ENCODE measurements around the gene RNF123.

The RNF123 gene

DNA sequence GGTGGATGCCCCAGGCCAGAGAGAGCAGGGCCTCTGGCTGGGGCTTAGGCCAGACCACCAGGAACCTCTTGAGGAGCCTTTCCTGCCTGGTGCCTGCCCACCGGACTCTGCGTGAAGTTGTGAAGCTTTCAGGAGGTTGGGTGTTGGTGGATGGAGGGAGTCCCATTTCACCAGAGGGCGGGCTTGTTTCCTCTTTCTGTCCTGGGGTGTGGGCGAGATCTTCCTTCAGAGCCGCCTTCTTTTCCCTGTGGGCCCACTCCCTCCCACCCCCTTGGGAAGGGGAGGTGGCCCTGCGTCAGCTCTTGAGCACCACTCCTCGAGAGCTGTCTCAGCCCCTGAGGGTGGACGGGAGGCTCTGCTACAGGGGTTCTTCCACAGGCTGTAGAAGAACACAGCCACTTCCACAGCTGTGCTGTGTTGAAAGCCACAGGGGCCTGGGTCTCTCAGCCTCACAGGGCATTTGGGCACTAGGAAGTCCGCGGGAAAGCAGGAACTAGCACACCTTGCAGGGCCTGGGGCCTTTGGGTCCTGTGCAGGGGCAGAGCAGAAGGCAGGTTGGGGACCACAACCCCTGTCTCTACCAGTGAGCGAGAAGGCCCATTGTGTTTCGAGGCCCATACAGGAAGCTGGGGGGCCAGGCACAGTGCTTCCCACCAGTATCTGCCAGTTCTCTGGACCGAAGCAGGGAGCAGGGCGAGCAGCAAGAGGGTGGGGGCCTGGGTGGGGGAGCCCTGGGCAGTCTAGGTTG lies 28.0 kb downstream of the RNF123 start:
- DNase-seq (ENCODE audit: extremely low read depth in 1 of 2, low read depth in 1 of 2) = no peak

DNA sequence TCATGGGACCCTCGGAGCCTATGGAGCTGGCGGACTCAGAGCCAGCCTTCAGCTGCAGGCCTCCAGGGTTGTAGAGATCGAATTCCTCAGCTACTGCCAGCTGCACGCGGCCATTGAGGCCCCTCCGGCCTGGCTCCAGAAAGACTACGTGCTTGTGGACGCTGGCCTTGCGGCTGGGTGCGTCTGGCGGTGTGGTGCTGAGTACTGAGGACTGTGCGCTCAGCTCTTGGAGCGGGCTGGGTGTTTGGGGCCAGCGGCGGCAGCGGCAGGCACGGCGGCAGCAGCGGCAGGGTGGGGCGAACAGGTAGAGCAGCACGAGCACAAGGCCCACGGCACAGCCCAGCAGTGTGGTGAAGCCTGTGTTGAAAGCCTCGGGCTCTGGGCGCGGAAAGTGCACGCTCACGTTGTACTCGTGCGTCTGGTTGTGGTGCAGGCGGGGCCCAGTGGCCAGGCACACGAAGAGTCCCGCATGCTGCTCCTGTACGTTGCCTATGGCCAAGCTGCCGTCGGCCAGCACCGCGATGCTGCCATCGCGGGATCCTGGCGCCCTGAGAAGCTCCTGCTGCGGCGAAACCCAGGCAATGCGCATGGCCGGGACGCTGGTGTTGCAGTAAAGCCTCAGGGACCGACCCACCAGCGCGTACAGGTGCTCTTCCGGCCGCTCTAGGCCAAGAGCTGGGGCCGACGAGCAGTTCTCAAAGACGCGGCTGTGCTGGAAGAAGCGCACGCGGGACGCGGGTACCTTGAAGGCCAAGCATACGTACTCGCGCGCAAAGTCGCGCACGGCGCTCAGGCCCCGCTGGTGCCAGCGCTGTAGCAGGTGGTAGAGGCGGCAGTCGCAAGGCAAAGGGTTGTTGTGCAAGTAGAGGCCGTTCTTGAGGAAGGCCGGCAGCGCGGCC lies 28.9 kb downstream of the RNF123 start:
- no peak for DNase-seq (ENCODE audit: extremely low read depth in 1 of 2, low read depth in 1 of 2)

DNA sequence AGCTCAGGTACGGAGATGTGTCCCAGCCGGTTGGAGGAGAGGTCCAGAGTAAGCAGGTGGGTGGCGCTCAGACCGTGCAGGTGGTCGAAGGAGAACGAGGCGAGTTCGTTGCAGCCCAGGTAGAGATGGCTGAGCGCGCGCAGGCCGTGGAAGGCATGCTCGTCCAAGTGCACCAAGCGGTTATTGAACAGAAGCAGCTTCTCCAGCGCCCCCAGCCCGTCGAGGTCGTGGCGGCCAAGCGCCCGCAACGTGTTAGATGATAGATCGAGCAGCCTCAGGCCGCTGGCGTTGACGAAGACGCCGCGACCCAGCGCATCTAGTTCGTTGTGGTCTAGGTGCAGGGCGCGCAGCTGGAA lies 29.5 kb downstream of the RNF123 start:
- DNase-seq (ENCODE audit: extremely low read depth in 1 of 2, low read depth in 1 of 2) = no peak

DNA sequence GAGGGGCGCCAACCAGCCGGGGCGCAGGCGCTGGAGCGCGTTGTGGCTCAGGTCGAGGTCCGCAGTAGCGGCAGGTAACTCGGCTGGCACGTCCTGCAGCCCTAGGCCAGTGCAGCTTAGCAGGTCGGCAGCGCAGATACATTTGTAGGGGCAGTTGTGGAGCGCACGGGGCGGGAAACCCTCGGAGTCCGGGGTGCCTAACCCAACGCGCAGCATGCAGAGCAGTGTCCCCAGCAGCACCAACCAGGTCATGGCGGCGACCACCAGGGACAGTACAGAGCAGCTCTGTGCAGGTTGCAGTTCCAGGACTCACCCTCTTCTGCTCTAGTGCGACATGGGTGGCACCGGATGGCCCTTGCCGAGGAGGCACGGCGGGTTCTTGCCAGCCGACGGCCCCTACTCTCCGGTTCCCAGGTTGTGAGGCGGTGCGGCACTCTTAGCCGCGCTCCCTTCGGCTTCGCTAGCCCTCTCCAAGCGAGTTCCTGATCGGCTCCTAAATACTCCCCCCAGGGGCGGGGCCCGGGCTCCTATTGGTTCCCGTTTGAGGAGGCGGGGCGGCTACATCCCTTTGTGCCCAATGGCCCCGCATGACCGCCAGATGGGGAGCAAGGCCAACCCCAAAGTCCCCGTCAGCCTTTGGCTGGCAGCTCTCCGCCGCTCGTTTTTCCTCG lies 30.0 kb downstream of the RNF123 start, which contains the start of gene AMIGO3:
AMIGO3 (minus strand) TSS at position 471 of the 671 bp plus-strand sequence; CDS start at position 252, 219 bp downstream.
- DNase-seq (ENCODE audit: extremely low read depth in 1 of 2, low read depth in 1 of 2) = peak; percentile 78 to 86

DNA sequence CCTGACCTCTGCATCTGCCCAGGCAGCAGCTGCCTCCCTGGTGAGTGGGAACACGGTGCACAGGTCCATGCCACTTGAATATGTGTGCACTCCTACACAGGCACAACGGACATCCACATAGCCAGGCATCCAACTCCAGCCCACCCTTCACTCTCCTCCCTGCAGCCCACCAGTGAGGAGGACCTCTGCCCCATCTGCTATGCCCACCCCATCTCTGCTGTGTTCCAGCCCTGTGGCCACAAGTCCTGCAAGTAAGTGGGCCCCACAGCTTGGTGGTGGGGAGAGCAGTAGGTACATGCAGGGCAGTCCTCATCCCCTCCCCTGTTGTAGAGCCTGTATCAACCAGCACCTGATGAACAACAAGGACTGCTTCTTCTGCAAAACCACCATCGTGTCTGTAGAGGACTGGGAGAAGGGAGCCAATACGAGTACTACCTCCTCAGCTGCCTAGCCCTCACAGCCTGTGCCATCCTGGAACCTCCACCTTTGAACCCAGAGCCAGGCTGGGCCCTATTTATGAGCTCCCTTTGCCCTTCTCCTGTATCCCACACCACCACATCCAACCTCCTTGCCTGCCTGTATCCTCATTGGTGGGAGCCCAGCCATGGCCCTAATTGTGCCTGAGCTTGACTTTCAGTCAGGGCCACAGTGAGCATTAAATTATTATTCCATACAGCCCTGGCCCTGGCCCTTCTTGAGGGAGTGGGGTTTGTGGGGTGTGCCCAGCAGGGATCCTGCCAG lies 31.7 kb downstream of the RNF123 start:
- DNase-seq (ENCODE audit: extremely low read depth in 1 of 2, low read depth in 1 of 2) = no peak

DNA sequence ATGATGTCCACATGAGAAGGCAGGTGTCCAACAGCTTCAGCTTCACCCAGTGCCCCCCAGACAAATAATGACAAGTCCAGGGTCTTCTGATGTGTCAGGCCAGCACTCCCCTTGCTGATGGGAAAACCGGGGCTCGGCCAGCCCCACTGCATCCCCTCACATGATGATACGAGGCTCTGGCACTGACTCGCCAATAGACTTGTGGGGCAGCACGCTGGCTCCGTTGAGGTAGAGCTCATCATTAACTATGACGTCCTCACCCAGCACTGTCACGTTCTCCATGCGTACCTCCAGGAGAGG lies 32.2 kb downstream of the RNF123 start:
- no peak for DNase-seq (ENCODE audit: extremely low read depth in 1 of 2, low read depth in 1 of 2)

DNA sequence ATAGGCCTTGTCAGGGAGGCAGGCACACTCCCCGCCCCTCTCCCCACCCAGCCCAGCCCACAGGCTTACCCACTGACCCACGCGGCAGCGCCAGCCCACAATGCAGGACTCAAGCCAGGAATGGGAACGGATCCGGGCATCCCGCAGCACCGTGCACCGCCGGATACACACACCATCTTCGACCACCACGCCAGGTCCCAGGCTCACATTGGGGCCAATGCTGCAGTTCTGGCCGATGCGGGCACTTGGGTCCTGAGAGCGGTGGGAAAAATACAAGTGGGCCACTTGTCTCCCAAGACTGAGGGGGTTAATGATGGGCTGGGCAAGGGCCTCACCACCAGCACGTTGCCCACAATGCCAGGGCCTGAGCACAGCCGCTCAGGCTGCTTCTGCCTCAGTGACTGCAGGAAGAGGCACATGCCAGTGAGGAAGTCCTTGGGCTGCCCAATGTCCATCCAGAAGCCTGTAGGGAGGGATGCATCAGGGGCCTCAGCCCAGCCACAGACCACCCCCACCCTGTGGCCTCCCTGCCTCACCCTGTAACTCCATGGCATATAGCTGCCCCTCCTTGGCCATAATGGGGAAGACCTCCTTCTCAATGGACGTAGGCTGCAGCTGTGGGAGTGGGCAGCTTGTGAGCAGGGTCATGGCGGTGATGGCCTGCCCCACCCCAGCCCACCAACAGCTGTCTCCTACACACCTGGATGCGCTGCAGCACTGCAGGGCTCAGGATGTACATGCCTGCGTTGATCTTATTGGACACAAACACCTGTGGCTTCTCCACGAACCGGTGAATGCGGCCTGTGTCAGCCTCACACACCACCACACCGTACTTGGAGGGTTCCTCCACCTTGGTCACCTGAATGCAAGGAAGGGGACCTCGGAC lies 32.8 kb downstream of the RNF123 start:
- DNase-seq (ENCODE audit: extremely low read depth in 1 of 2, low read depth in 1 of 2) = no peak

DNA sequence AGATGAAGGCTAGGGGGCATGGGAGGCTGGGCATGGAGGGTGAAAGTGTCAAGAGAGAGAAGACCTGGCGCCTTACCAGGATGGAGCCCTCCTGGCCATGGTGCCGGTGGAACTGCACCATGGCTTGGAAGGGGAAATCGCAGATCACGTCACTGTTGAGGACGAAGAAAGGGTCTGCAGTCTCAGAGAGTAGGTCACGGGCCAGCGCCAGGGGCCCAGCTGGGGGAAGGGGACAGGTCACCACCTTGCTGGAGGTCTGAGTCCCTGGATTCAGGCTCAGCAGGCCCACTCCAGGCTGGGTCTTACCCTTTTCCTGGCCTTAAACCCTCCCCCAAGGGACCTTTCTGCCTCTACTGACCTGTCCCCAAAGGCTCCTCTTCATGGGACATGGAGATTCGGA lies 33.5 kb downstream of the RNF123 start:
- no peak for DNase-seq (ENCODE audit: extremely low read depth in 1 of 2, low read depth in 1 of 2)

DNA sequence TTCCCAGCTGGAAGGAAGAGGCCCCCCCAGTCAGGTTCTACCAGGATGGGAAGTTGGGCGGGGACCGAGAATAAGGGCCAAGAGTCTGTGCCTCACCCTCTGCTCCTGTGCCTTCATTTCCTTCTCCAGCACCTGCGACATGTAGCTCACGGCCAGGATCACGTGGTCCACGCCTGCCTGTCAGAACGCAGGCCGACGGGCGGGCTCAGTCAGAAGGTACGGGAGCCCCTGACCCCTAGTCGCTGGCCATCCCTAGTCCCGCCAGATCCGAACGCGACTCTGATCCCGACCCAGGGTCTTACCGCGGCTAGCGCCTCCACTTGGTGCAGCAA lies 33.9 kb downstream of the RNF123 start:
- DNase-seq (ENCODE audit: extremely low read depth in 1 of 2, low read depth in 1 of 2) = peak in 1 of 2 donors; percentile 29

DNA sequence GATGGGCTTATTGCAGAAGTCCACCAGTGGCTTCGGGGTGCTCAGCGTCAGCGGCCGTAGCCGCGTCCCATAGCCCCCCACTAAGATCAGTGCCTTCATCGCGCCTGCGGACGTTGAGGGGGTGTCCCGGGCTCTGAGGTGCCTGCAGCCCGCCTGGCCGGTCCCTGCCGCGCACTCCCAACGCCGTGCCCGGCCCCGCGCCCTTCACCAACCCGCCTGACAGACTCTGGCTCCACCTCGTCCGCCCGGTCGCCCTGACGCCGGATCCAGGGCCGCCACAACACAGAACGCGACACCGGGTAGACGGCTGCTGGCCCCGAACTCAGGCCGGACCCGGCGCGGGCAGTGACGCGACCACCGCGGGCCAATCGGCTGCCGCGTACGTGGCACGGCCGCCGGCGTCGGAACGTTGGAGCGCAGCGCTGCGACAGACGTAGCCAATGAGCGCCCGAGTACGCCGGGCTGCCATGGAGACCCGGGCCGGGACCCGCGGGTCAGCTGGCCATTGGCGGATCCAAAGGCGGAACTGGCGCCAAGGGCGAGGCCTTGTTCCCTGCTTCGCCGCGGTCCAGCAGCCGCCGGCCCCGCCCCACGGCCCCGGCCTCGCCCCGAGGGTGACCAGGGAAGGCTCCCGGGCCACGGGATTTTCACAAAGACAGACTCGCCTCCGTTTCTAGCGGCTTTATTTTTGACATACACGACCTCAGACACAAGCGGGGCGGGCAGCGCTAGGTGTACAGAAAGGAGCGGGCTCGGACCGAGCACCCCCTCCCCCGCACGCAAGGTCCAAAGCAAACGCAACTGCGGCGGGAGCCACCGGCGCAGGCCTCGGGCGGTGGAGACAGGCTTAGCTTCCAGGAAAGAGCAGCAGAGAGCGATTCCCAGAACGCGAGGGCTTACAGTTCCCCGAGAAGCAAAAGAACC lies 34.5 kb downstream of the RNF123 start, which contains the start of gene GMPPB:
GMPPB (minus strand) TSS at position 324 of the 924 bp plus-strand sequence; CDS start at position 99, 225 bp downstream.
- peak; percentile 65 to 87 for DNase-seq (ENCODE audit: extremely low read depth in 1 of 2, low read depth in 1 of 2)

DNA sequence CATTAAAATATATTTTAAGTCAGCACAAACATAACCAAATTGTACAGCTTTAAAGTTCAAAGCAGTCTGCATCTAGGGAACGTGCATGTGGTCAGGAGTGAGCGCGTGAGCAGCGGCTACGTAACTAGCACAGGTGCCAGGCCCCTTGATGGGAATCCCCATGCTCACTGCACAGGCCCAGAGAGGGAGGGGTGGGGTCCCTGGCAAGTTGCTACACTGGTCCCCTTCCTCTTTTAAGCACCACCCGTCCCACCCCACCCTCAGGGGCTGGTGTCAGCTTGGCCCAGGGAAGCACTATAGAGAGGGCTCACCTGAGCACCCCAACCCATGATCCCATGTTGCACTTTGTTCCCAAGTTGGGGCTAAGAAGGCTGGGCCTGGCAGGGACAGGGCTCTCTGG lies 35.2 kb downstream of the RNF123 start:
- DNase-seq (ENCODE audit: extremely low read depth in 1 of 2, low read depth in 1 of 2) = no peak

DNA sequence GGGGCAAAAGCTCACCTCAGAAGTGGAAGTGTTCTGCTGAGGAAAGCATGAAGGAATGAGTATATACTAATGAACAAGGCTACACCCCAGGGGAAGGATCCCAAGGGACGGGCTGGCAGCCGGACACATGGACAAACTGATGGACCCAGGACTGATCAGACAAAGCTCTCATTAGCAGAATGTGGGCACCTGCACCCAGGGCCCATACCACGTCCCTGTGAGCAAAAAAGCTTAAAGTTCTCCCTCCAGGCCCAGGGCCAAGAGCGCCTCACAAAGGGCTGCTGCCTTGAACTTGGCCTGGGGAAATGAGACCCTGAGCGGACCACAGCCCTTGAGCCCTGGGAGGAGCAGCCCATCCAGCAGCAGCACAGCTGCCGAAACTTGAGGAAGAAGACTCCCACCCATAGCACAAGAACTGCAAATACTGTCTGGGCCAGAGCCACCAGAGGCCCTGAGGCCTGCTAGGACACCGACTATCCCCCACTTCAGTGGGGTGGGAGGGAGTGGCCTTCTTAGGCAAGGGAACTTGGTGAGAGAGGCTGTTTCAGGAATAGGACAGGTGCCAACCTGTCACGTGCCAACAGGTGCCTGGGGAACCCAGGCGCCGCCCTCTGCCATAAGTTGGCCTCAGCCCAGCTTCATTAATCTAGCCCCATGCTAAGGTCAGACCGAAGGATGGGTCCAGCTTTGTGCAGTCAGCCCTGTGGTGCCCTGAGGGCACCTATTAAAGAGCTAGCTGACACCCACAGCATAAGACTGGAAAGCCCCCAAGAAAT lies 36.7 kb downstream of the RNF123 start:
- no peak for DNase-seq (ENCODE audit: extremely low read depth in 1 of 2, low read depth in 1 of 2)

DNA sequence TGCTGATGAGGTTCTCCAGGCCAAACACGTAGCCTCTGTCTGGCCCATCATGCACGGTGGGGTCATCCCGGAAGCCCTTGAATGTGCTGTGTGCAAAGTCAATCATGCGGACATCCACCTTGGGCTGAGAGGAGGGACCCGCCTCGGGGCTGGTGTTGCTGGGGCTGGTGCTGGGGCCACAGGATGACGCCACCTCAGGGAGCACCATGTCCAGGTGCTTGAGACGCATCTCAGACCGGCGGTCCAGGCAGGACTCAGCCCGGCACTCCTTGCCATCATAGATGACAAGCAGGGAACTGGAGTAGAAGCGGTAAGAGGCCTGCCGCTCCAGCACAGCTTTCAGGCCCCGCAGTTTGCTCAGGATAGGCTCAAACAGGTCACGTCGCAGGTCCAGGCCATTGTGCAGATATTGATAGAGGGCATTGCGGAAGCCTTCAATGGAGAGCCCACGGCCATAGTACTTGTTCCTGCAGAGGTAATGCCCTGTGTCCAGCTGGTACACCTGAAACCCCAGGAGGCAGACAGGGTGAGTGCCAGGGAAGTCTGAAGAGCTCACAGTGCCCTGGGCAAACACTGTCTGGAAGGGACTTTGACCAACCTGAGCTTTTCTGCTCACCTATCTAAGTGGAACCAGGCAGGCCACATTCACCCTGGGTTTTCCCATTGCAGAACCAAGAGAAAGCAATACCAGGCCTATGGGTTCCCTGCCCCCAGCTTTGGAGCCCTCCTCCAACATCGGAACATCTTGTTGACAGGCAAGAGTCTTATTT lies 38.0 kb downstream of the RNF123 start:
- no peak for DNase-seq (ENCODE audit: extremely low read depth in 1 of 2, low read depth in 1 of 2)

DNA sequence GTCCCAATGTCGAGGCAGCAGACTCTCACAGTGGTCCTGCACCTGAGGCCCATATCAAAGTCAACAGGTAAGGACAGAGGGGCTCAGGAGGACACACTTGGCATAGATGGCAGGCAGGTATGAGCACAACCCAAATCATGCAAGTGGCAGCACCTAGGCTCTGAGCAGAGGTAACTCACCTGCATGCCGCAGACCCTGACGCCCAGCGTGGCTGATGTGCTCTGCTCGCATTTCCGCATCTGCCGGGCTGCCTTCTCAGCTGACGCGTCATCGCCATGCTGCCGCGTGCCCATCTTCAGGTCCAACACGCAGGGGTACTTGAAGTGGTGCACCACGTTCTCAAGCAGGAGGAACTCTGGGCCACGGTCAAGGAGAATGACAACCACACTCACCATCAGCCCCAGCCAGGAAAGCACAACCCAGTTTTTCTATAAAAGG lies 38.6 kb downstream of the RNF123 start:
- no peak for DNase-seq (ENCODE audit: extremely low read depth in 1 of 2, low read depth in 1 of 2)

DNA sequence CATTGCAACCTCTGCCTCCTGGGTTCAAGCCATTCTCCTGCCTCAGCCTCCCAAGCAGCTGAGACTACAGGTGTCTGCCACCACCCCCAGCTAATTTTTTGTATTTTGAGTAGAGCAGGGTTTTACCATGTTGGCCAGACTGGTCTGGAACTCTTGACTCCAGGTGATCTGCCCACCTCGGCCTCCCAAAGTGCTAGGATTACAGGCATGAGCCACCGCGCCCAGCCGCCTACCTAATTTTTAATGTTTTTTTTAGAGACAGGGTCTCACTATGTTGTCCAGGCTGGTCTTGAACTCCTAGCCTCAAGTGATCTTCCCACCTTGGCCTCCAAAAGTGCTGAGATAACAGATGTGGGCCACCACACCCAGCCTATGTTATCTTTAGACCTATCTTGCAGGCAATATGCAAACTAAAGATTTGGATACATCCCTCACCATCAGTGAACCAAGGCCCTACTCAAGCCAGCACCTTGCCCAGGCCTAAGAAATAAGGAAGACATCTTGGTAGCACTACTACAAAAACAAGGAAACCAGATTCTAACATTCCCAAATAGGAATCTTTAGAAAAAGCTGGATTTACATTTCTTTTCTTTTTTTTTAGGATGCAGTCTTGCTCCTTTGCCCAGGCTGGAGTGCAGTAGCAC lies 40.7 kb downstream of the RNF123 start:
- no peak for DNase-seq (ENCODE audit: extremely low read depth in 1 of 2, low read depth in 1 of 2)

DNA sequence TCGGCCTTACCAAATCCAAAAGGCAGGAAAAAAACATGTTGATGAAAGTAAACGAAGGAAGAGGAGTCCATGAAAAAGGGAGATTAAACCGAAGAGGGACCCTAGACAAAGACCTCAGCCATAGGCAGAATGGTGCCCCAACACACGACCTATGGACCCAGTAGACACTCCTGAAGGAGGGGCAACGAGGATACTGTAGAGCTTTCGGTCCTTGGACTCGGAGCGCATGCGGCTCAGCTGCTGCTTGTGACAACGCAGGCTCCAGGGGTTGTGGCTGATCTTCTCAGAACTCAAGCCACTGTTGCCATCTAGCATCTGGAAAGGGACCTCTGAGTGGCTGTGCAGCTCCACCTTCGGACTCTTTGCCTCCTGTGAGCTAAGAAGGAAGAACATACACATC lies 43.2 kb downstream of the RNF123 start:
- no peak for DNase-seq (ENCODE audit: extremely low read depth in 1 of 2, low read depth in 1 of 2)

DNA sequence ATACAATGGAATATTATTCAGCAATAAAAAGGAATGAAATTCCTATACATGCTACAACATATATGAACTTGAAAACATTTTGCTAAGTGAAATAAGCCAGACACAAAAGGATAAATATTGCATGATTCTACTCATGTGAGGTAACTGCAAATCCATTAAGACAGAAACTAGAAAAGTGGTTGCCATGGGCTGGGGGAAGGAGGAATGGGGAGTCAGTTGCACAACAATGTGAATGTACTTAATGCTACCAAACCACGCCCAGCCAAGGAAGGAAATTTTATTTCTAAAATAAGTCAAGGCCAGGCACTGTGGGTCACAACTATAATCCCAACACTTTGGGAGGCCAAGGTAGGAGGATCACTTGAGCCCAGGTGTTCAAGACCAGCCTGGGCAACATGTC lies 44.2 kb downstream of the RNF123 start:
- no peak for DNase-seq (ENCODE audit: extremely low read depth in 1 of 2, low read depth in 1 of 2)

All from activated CD8-positive, alpha-beta memory T cell treated with anti-CD3 and anti-CD28 coated beads for 1 hour (primary cell).